NCI-H187 (cell line): ENCODE data around the gene ATP6V1G1.
"Not testable (repeated sequence)": the region's sequence is repeated elsewhere in the genome, so short reads cannot be mapped to it uniquely, and the experiment has no call there.

Experiments
- DNase-seq, 2 experiments: peaks; one replicate each; lab custom pipeline; 2025; lab: John Stamatoyannopoulos, UW

Gene ATP6V1G1

GRCh38 chr9:114580609-114581193 is 6.9 kb upstream of the ATP6V1G1 start:
- no peak for DNase-seq

GRCh38 chr9:114583371-114584155 is 4.0 kb upstream of the ATP6V1G1 start:
- DNase-seq: no peak

- DNase-seq: no peak
These were observed 641 bp downstream of the ATP6V1G1 start for GRCh38 chr9:114588210-114588609.

- DNase-seq: no peak
These were observed 1.3 kb downstream of the ATP6V1G1 start for GRCh38 chr9:114588651-114589526.

GRCh38 chr9:114590328-114590727 is 2.8 kb downstream of the ATP6V1G1 start:
- DNase-seq: no peak

- no peak for DNase-seq
These were observed 3.8 kb downstream of the ATP6V1G1 start for GRCh38 chr9:114591291-114591787.

- DNase-seq: no peak
These were observed 4.3 kb downstream of the ATP6V1G1 start for GRCh38 chr9:114591849-114592248.

- DNase-seq: no peak
These were observed 4.8 kb downstream of the ATP6V1G1 start for GRCh38 chr9:114592356-114592755.

GRCh38 chr9:114594136-114594535 is 6.6 kb downstream of the ATP6V1G1 start:
- no peak for DNase-seq

GRCh38 chr9:114600502-114601248 is 13.1 kb downstream of the ATP6V1G1 start:
- DNase-seq: not testable (repeated sequence)

- DNase-seq: not testable (repeated sequence)
These were observed 14.2 kb downstream of the ATP6V1G1 start for GRCh38 chr9:114601787-114602186.

- DNase-seq: no peak
These were observed 15.1 kb downstream of the ATP6V1G1 start for GRCh38 chr9:114602620-114603019.

GRCh38 chr9:114603248-114603647 is 15.7 kb downstream of the ATP6V1G1 start:
- no peak for DNase-seq

GRCh38 chr9:114604989-114605388 is 17.4 kb downstream of the ATP6V1G1 start:
- no peak for DNase-seq

- DNase-seq: no peak
These were observed 18.5 kb downstream of the ATP6V1G1 start for GRCh38 chr9:114606068-114606467.

GRCh38 chr9:114606597-114607207 is 19.1 kb downstream of the ATP6V1G1 start:
- DNase-seq: no peak

GRCh38 chr9:114607671-114608524 is 20.3 kb downstream of the ATP6V1G1 start:
- DNase-seq: no peak

- no peak for DNase-seq
These were observed 20.9 kb downstream of the ATP6V1G1 start for GRCh38 chr9:114608525-114608796.

- DNase-seq: peak; percentile 2 to 4
These were observed 24.1 kb downstream of the ATP6V1G1 start for GRCh38 chr9:114611516-114612271.
